ENCODE results near the gene ARHGAP15. TPM values are rescaled to one million over a fixed set of nuclear protein-coding genes. Genes with fewer than 3 reads are reported as not detected.

The ARHGAP15 gene
- total and polyA plus RNA-seq, 4 donors = 3.8 to 17.9 (median 13.2) TPM

DNA sequence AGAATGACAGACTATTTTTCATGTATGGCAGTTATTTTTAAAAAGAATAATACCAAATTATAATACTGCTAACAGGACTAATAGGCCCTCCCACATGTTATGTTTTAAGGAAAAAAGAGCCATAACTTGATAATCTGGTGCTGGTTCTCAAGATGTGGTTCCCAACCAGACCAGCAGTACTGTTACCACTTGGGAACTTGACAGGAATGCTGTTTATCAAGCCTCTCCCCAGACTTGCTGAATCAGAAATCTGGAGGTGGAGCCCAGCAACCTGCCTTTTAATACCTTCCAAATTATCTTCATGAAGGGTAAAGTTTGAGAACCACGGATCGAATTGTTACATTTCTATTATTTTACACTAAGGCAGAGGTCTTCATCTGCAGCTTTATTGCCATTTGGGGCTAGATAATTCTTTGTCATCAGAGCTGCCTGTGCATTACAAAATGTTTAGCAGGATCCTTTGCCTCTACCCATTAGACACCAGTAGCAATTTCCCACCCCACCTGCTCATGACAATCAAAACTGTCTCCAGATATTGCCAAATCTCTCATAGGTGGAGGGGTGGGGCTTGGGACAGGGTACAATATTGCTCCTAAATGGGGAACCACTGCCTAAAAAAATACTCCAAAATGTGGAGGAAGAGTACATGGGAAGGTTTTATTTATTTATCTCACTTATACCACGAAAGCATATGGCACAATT, 629.6 kb downstream of the ARHGAP15 start:
- WGBS = 82% methylated on average over 3 of the region's 3 CpGs
- no peaks in the 10 kb centered on the region for H3K36me3 ChIP-seq (ENCODE audit: control insufficient read depth in 4 of 4, insufficient read depth in 3 of 4, low read depth in 1 of 4, low read length in 3 of 4)
- H3K4me1 ChIP-seq (ENCODE audit: control insufficient read depth in 4 of 4, insufficient read depth in 4 of 4, low read length in 3 of 4) = no peaks in the 10 kb centered on the region
- DNase-seq (ENCODE audit: low spot score) = no peak
- no peak overlapping the region for H3K9ac ChIP-seq (ENCODE audit: low read depth in 1 of 2, low read length in 2 of 2)
- TF ChIP-seq SP1 (IDR thresholded peaks at IDR 0.05) (no peak), JUND (IDR thresholded peaks at IDR 0.05) (no peak), HNF4G (IDR thresholded peaks at IDR 0.05) (no peak), YY1 (IDR thresholded peaks at IDR 0.05) (no peak), TAF1 (conservative IDR thresholded peaks at IDR 0.05) (no peak)
- TF ChIP-seq, protein P1, sequence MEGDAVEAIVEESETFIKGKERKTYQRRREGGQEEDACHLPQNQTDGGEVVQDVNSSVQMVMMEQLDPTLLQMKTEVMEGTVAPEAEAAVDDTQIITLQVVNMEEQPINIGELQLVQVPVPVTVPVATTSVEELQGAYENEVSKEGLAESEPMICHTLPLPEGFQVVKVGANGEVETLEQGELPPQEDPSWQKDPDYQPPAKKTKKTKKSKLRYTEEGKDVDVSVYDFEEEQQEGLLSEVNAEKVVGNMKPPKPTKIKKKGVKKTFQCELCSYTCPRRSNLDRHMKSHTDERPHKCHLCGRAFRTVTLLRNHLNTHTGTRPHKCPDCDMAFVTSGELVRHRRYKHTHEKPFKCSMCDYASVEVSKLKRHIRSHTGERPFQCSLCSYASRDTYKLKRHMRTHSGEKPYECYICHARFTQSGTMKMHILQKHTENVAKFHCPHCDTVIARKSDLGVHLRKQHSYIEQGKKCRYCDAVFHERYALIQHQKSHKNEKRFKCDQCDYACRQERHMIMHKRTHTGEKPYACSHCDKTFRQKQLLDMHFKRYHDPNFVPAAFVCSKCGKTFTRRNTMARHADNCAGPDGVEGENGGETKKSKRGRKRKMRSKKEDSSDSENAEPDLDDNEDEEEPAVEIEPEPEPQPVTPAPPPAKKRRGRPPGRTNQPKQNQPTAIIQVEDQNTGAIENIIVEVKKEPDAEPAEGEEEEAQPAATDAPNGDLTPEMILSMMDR (IDR thresholded peaks at IDR 0.05; ENCODE audit: low read depth, low read length, missing input control) = no peak
- TF ChIP-seq, protein P2, sequence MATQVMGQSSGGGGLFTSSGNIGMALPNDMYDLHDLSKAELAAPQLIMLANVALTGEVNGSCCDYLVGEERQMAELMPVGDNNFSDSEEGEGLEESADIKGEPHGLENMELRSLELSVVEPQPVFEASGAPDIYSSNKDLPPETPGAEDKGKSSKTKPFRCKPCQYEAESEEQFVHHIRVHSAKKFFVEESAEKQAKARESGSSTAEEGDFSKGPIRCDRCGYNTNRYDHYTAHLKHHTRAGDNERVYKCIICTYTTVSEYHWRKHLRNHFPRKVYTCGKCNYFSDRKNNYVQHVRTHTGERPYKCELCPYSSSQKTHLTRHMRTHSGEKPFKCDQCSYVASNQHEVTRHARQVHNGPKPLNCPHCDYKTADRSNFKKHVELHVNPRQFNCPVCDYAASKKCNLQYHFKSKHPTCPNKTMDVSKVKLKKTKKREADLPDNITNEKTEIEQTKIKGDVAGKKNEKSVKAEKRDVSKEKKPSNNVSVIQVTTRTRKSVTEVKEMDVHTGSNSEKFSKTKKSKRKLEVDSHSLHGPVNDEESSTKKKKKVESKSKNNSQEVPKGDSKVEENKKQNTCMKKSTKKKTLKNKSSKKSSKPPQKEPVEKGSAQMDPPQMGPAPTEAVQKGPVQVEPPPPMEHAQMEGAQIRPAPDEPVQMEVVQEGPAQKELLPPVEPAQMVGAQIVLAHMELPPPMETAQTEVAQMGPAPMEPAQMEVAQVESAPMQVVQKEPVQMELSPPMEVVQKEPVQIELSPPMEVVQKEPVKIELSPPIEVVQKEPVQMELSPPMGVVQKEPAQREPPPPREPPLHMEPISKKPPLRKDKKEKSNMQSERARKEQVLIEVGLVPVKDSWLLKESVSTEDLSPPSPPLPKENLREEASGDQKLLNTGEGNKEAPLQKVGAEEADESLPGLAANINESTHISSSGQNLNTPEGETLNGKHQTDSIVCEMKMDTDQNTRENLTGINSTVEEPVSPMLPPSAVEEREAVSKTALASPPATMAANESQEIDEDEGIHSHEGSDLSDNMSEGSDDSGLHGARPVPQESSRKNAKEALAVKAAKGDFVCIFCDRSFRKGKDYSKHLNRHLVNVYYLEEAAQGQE (IDR thresholded peaks at IDR 0.05) = no peak
- no peaks in the 10 kb centered on the region for H3K27me3 ChIP-seq (ENCODE audit: control insufficient read depth in 4 of 4, insufficient read depth in 4 of 4, low read length in 3 of 4)
- H3K27ac ChIP-seq (ENCODE audit: low read depth in 1 of 2, low read length in 2 of 2) = no peak overlapping the region
- no peaks in the 10 kb centered on the region for H3K9me3 ChIP-seq (ENCODE audit: control insufficient read depth in 4 of 4, low read length in 3 of 4)
- H3K4me3 ChIP-seq (ENCODE audit: low read depth in 1 of 3, low read length in 3 of 3) = no peak overlapping the region

DNA sequence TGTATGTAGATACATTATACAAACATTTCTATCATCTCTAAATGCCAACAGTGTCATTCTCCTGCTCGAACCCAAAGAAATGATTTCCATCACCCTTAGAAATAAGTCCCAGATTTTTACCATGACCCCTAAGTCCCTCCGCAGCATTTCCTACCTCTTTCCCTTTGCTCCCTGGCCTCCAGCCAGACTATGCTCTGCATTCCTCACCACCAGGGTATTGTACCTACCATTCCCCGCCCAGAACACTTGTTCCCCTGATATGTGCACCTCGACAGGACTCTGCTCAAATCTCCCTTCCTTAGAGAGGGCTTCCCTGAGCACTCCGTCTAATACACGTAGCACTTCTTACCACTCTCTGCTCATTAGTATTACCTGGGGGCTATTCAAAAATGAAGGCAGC, 630.2 kb downstream of the ARHGAP15 start:
- no peak overlapping the region for H3K27ac ChIP-seq (ENCODE audit: low read depth in 1 of 2, low read length in 2 of 2)
- H3K4me3 ChIP-seq (ENCODE audit: low read depth in 1 of 3, low read length in 3 of 3) = no peak overlapping the region
- no peaks in the 10 kb centered on the region for H3K27me3 ChIP-seq (ENCODE audit: control insufficient read depth in 4 of 4, insufficient read depth in 4 of 4, low read length in 3 of 4)
- H3K9me3 ChIP-seq (ENCODE audit: control insufficient read depth in 4 of 4, low read length in 3 of 4) = no peaks in the 10 kb centered on the region
- no peak for TF ChIP-seq GABPA (IDR thresholded peaks at IDR 0.05 in 1 of 2, conservative IDR thresholded peaks at IDR 0.05 in 1 of 2)
- no peak for TF ChIP-seq RXRA (IDR thresholded peaks at IDR 0.05)
- TF ChIP-seq, protein P3, sequence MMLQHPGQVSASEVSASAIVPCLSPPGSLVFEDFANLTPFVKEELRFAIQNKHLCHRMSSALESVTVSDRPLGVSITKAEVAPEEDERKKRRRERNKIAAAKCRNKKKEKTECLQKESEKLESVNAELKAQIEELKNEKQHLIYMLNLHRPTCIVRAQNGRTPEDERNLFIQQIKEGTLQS (IDR thresholded peaks at IDR 0.05) = no peak
- TF ChIP-seq SP1 (IDR thresholded peaks at IDR 0.05) = no peak
- TF ChIP-seq, protein P2 (IDR thresholded peaks at IDR 0.05) = no peak
- no peak for TF ChIP-seq FOXA1 (IDR thresholded peaks at IDR 0.05)
- no peak for TF ChIP-seq HNF4A (conservative IDR thresholded peaks at IDR 0.05)
- TF ChIP-seq, protein P4, sequence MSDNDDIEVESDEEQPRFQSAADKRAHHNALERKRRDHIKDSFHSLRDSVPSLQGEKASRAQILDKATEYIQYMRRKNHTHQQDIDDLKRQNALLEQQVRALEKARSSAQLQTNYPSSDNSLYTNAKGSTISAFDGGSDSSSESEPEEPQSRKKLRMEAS (IDR thresholded peaks at IDR 0.05) = no peak
- TF ChIP-seq, protein P5, sequence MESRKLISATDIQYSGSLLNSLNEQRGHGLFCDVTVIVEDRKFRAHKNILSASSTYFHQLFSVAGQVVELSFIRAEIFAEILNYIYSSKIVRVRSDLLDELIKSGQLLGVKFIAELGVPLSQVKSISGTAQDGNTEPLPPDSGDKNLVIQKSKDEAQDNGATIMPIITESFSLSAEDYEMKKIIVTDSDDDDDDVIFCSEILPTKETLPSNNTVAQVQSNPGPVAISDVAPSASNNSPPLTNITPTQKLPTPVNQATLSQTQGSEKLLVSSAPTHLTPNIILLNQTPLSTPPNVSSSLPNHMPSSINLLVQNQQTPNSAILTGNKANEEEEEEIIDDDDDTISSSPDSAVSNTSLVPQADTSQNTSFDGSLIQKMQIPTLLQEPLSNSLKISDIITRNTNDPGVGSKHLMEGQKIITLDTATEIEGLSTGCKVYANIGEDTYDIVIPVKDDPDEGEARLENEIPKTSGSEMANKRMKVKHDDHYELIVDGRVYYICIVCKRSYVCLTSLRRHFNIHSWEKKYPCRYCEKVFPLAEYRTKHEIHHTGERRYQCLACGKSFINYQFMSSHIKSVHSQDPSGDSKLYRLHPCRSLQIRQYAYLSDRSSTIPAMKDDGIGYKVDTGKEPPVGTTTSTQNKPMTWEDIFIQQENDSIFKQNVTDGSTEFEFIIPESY (IDR thresholded peaks at IDR 0.05) = no peak
- DNase-seq (ENCODE audit: low spot score) = no peak
- H3K36me3 ChIP-seq (ENCODE audit: control insufficient read depth in 4 of 4, insufficient read depth in 3 of 4, low read depth in 1 of 4, low read length in 3 of 4) = no peaks in the 10 kb centered on the region
- H3K4me1 ChIP-seq (ENCODE audit: control insufficient read depth in 4 of 4, insufficient read depth in 4 of 4, low read length in 3 of 4) = no peaks in the 10 kb centered on the region
- no peak overlapping the region for H3K9ac ChIP-seq (ENCODE audit: low read depth in 1 of 2, low read length in 2 of 2)
- WGBS = 66% methylated on average over 6 of the region's 6 CpGs

Data from liver (tissue), 9 donors.